ENCODE data around the gene TXNRD3. TPM values are rescaled to one million over a fixed set of nuclear protein-coding genes. Genes with fewer than 3 reads are reported as not detected.

Gene TXNRD3
- total and polyA plus RNA-seq, 2 experiments from 2014 or later = 15.7 to 16.2 TPM

DNA sequence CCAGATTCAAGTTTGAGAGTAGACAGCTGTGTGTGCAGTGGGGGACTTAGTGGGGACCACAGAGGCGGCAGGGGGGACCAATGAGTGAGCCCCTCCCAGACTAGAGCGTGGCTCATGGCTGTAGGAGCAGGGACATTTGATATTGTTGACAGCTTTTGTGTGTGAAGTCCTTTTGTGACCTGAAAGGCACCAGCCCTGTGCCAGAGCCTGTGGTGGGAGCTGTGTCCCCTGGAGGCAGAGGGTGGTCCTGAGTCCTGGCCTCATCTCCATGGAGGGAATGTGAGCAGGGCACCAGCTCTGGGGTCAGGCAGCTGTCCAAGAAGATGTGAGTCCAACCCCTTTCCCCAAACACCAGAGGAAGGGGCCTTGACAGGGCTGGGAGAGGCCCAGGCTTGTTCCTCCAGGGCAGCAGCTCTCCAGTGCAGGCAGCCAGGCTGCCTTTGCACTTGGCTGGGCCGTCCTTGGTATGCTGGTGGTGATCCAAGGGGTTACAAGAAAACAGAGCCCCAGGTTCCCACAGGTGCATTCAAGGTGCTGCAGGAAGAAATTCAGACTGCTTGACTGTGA is 86.1 kb downstream of the TXNRD3 start:
- H3K4me1 ChIP-seq (ENCODE audit: insufficient read depth) = no peaks in the 10 kb centered on the region
- H3K4me3 ChIP-seq = no peak overlapping the region
- DNase-seq = no peak
- no peaks in the 10 kb centered on the region for H4K20me1 ChIP-seq (ENCODE audit: insufficient read depth)
- TF ChIP-seq EZH2 (IDR thresholded peaks at IDR 0.05; ENCODE audit: insufficient read depth, poor library complexity, severe bottlenecking) (no peak), EZH2phosphoT487 (IDR thresholded peaks at IDR 0.05; ENCODE audit: insufficient read depth, low read depth) (no peak)
- no peaks in the 10 kb centered on the region for H3K36me3 ChIP-seq (ENCODE audit: low read depth)
- 29 to 34% methylated on average over 3 of the region's 3 CpGs for WGBS, 2 experiments (ENCODE audit: low coverage in 1 of 2, low lambda C conversion rate in 2 of 2, missing lambda C conversion rate in 2 of 2)
- in situ Hi-C loops (cut with MboI) = no loop called here
- peaks cover 4% of the 10 kb centered on the region; the same call in 1 of the 2 replicates for H3K27me3 ChIP-seq (replicated peaks; ENCODE audit: insufficient read depth)
- no peaks in the 10 kb centered on the region for H3K9me2 ChIP-seq (ENCODE audit: insufficient read depth)
- no peak overlapping the region for H3K4me2 ChIP-seq (ENCODE audit: unreplicated experiment)
- no peak overlapping the region for H3K9ac ChIP-seq
- no peaks in the 10 kb centered on the region for H3F3A ChIP-seq (ENCODE audit: insufficient read depth)
- no peaks in the 10 kb centered on the region for H3K9me3 ChIP-seq (ENCODE audit: low read depth)
- H2AFZ ChIP-seq = no peak overlapping the region
- H3K27ac ChIP-seq = no peak overlapping the region
- no peaks in the 10 kb centered on the region for H3K79me2 ChIP-seq (ENCODE audit: insufficient read depth)

DNA sequence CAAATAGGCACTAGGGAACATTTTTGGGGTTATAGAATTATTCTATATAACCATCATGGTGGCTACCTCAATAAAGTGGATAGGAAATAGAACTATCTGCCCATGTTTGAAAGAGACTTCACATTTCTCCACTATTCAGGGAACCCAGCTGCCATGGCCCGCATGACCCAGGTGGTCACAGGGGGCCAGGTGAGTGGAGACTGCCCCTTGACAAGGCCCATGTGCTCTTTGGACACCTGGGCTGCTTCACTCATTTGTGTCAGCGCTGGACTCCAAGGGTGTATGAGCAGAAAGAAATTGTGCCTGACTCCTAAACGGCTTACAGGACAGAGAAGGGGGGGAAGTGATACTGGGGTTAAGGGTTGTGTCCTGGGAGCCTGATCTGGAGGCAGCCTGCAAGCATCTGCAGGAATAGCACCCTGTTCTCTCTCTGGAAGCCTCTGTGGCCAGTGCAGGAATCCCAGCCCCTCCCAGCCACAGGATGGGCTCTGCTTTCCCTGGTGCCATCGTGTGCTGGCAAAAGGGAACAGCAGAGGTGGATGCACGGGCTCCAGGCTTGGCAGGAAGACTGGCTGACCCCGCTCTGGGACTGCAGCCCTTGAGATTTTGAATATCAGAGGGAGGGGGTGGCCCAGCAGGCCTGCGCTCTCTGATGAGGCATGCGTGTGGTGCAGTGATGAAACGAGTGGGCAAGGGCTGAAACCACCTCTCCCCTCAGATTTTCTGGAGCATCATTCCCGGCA is 87.1 kb downstream of the TXNRD3 start:
- 61 to 64% methylated on average over 10 of the region's 10 CpGs for WGBS, 2 experiments (ENCODE audit: low coverage in 1 of 2, low lambda C conversion rate in 2 of 2, missing lambda C conversion rate in 2 of 2)
- H2AFZ ChIP-seq = no peak overlapping the region
- in situ Hi-C loops (cut with MboI) = no loop called here
- H3K9me3 ChIP-seq (ENCODE audit: low read depth) = no peaks in the 10 kb centered on the region
- TF ChIP-seq EZH2 (IDR thresholded peaks at IDR 0.05; ENCODE audit: insufficient read depth, poor library complexity, severe bottlenecking) = no peak
- TF ChIP-seq EZH2phosphoT487 (IDR thresholded peaks at IDR 0.05; ENCODE audit: insufficient read depth, low read depth) = no peak
- no peak overlapping the region for H3K4me3 ChIP-seq
- no peaks in the 10 kb centered on the region for H3K4me1 ChIP-seq (ENCODE audit: insufficient read depth)
- H4K20me1 ChIP-seq (ENCODE audit: insufficient read depth) = no peaks in the 10 kb centered on the region
- H3K27me3 ChIP-seq (replicated peaks; ENCODE audit: insufficient read depth) = peaks cover 5% of the 10 kb centered on the region; the same call in 1 of the 2 replicates
- no peaks in the 10 kb centered on the region for H3K79me2 ChIP-seq (ENCODE audit: insufficient read depth)
- no peak for DNase-seq
- no peak overlapping the region for H3K27ac ChIP-seq
- no peaks in the 10 kb centered on the region for H3F3A ChIP-seq (ENCODE audit: insufficient read depth)
- H3K9me2 ChIP-seq (ENCODE audit: insufficient read depth) = no peaks in the 10 kb centered on the region
- no peak overlapping the region for H3K4me2 ChIP-seq (ENCODE audit: unreplicated experiment)
- H3K36me3 ChIP-seq (ENCODE audit: low read depth) = no peaks in the 10 kb centered on the region
- H3K9ac ChIP-seq = no peak overlapping the region

DNA sequence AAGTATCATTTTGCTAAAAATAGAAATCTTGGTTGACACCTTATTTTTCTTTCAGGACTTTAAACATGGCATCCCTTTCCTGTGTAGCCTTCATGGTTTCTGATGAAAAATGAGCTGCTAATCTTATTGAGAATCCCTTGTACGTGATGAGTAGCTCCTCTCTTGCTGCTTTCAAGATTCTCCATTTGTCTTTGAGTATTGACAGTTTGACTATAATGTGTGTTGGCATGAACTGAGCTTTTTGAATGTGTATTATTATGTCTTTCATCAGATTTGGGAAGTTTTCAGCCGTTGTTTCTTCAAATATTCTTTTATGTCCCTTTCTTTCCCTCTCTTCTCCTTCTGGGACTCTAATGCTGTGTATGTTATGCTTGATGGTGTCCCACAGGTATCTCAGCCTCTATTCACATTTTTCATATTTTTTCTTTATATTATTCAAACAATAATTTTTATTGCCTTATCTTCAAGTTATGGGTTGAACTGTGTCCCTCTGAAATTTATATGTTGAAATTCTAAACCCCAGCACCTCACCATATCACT is 92.1 kb downstream of the TXNRD3 start:
- H4K20me1 ChIP-seq (ENCODE audit: insufficient read depth) = no peaks in the 10 kb centered on the region
- H3K9ac ChIP-seq = no peak overlapping the region
- no peak for DNase-seq
- peaks cover 18% of the 10 kb centered on the region for H3K27me3 ChIP-seq (replicated peaks; ENCODE audit: insufficient read depth)
- H3K79me2 ChIP-seq (ENCODE audit: insufficient read depth) = no peaks in the 10 kb centered on the region
- no peak overlapping the region for H2AFZ ChIP-seq
- no peaks in the 10 kb centered on the region for H3K4me1 ChIP-seq (ENCODE audit: insufficient read depth)
- H3F3A ChIP-seq (ENCODE audit: insufficient read depth) = no peaks in the 10 kb centered on the region
- H3K36me3 ChIP-seq (ENCODE audit: low read depth) = no peaks in the 10 kb centered on the region
- no peak for TF ChIP-seq EZH2phosphoT487 (IDR thresholded peaks at IDR 0.05; ENCODE audit: insufficient read depth, low read depth)
- no peak for TF ChIP-seq EZH2 (IDR thresholded peaks at IDR 0.05; ENCODE audit: insufficient read depth, poor library complexity, severe bottlenecking)
- H3K4me3 ChIP-seq = no peak overlapping the region
- H3K9me3 ChIP-seq (ENCODE audit: low read depth) = no peaks in the 10 kb centered on the region
- 32 to 45% methylated on average over 2 of the region's 2 CpGs for WGBS, 2 experiments (ENCODE audit: low coverage in 1 of 2, low lambda C conversion rate in 2 of 2, missing lambda C conversion rate in 2 of 2)
- no peak overlapping the region for H3K4me2 ChIP-seq (ENCODE audit: unreplicated experiment)
- in situ Hi-C loops (cut with MboI) = no loop called here
- H3K9me2 ChIP-seq (ENCODE audit: insufficient read depth) = no peaks in the 10 kb centered on the region
- H3K27ac ChIP-seq = no peak overlapping the region

DNA sequence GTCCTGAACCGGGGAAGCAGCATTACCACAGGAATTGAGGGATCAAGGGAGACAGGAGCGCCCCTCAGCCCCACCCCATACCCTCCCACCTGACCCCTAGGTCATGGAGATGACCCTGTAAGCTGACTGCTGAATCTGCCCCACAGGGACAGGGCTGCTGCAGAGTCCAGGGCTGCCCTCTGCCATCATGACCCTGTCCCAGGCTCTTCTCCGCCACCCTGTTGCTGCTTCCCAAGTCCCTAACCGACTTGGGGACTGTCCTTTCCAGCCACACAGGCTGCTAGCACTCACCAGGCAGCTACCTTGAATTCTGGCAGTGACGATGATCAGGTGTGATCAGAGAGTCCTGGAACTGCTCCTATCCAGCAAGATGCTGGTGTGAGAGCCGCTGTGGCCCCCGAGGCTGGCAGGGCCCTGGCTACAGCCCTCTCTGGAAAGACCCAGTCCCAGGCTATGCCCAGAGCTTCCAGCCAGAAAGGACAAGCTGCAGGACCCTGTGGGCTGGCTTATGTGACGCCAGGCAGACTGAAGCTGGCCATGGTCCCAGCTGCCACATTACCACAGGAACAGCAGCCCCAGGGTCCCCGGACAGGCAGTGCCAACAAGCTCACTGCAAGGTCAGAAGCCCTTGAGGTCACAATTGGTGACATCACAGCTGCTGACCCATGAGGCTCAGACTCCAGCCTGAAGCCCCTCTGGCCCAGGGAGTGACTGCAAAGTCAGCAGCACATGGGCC is 96.4 kb downstream of the TXNRD3 start, which contains the start of gene C3orf22:
TSS of gene C3orf22 (minus strand) at position 597 of the 736 bp plus-strand sequence. CDS start 5,542 bp downstream, outside the sequence.
- H3K27ac ChIP-seq = no peak within 1 kb of the TSS
- H3K4me2 ChIP-seq (ENCODE audit: unreplicated experiment) = no peak within 1 kb of the TSS
- H3K9me2 ChIP-seq (ENCODE audit: insufficient read depth) = no peaks in the 10 kb centered on the region
- no peak for DNase-seq
- H3K9ac ChIP-seq = no peak within 1 kb of the TSS
- in situ Hi-C loops (cut with MboI) = no loop called here
- H3K4me1 ChIP-seq (ENCODE audit: insufficient read depth) = no peaks in the 10 kb centered on the region
- TF ChIP-seq EZH2phosphoT487 (IDR thresholded peaks at IDR 0.05; ENCODE audit: insufficient read depth, low read depth) (no peak), EZH2 (IDR thresholded peaks at IDR 0.05; ENCODE audit: insufficient read depth, poor library complexity, severe bottlenecking) (no peak)
- 65 to 67% methylated on average over 9 of the region's 9 CpGs for WGBS, 2 experiments (ENCODE audit: low coverage in 1 of 2, low lambda C conversion rate in 2 of 2, missing lambda C conversion rate in 2 of 2)
- no peaks in the 10 kb centered on the region for H3K79me2 ChIP-seq (ENCODE audit: insufficient read depth)
- H3K4me3 ChIP-seq = no peak within 1 kb of the TSS
- H3K36me3 ChIP-seq (ENCODE audit: low read depth) = no peaks in the 10 kb centered on the region
- H3F3A ChIP-seq (ENCODE audit: insufficient read depth) = no peaks in the 10 kb centered on the region
- no peak within 1 kb of the TSS for H2AFZ ChIP-seq
- H3K27me3 ChIP-seq (replicated peaks; ENCODE audit: insufficient read depth) = peaks cover 14% of the 10 kb centered on the region
- H3K9me3 ChIP-seq (ENCODE audit: low read depth) = no peaks in the 10 kb centered on the region
- H4K20me1 ChIP-seq (ENCODE audit: insufficient read depth) = no peaks in the 10 kb centered on the region
